GM19468 (cell line): ENCODE data around the gene CD207.
"Not testable (repeated sequence)": the region's sequence is repeated elsewhere in the genome, so short reads cannot be mapped to it uniquely, and the experiment has no call there.

Experiments used
- ATAC-seq: cut with Tn5 transposase; IDR thresholded peaks from one replicate; pipeline ENCODE4 v1.9.1; 2021; ENCODE audit warnings: mild to moderate bottlenecking, moderate library complexity, moderate number of reproducible peaks; ENCODE audit not compliant: unreplicated experiment; ENCODE audit errors: extremely low read depth

The CD207 gene

DNA sequence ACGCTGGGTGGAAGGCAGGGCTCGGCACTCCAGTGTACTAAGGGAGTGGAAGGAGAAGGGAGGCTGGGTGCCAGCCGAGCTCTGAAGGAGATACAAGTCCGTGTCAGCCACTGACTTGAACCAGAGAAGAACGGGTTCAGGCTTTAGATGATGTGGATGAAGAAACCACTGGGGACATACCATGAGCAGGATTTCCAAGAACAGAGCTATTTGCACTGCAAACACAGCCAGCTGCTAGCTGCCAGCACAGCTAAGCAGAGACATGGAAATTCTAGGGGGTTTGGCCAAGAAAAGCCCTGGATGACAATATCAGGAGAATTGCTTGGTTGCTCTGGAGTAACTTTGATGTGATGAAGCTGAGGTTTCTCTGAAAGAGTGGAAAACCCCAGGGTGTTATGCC, 5.2 kb downstream of the CD207 start:
- no peak for ATAC-seq

DNA sequence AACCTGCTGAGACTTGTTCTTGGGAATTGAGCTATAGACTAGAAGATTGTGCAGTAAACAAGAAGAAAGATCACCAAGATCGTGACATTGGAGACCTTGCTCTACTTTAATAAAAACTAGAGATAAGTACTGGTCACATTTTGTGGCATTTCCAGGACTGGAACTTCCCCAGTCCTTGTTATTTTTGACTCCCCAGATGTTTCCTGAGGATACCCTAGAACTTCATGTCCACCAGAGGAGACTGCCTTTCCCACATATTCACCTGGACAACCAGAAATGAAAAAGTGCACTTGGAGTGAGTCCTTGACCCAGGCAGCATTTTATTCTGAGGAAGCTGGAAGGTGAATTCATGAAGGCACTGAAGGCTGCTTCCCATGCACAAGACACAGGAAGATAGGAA, 5.7 kb downstream of the CD207 start:
- no peak for ATAC-seq

DNA sequence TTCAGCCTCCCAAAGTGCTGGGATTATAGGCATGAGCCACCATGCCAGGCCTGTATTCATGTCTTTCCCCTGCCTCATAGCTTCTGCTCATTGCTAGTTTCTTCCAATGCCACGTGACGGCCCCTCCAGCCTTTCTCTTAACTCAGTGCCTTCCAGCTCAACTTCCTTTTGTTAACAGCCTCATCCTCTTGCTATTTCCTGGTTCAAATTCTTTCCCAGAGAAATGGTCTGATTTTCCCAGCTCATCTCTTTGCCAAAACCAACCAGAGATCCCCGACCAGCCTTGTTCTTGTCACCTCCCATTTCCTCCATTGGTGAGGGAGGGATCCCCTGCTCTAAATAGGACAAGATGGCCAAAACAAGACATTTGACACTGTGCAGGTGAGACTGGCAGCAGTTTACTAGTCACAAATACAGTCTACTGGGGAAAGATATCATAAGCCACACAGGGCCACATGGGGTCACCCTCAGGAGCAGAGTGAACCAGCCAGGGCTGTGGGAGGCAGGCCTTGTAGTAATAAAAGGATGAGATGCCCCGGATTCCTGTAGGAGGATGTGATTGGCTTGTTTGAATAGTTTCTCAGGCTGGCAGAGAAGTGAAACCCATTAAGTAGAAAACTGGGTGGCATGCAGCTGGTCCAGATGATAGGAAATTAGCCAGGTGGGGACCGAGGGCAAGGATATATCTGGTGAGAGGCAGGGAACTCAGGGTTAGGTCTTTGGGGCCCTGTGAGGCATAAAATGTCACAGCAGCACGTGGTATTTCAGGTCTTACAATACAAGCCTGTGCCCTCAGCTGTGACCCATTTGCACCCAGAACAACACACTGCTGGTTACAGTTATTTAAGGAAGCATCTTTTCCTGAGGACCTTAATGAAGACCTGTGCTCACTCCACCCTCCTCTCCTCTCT, 6.4 kb downstream of the CD207 start:
- no peak for ATAC-seq

DNA sequence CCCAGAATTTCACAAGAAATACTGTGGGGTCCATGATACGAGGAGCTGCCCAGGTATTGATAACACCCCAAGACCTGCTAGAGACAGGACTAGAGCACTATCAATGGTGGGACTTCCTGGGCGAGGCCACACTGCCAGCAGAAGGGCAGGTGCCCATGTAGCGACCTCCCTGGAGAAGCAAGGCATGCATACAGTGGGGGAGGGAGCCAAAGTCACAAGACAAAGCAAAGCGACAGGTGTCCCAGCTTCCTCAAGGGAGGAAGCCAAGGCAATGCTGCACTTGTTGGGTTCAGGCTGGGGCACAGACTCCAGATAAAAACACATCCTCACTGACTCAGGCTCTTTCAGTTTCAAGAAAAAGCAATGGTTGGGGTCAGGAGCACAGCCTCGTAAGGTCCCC, 7.5 kb downstream of the CD207 start:
- no peak for ATAC-seq

DNA sequence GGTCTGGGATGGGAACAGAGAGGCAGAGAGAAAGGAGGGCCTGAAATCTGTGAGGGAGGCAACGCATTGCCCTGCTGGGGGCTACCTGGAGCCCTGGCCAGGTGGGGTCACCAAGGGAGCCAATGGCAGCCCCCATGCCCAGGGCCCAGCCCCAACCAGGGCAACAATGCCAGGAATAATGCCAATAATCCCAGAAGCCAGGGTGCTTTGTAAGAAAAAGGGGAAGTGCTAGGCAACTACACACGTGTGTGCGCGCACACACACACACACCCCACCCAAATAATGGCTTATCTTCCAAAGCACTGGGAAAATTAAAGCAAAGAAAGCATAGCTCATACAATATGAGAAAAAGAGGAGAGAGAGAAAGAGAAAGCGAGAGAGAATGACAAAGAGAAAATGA, 8.2 kb downstream of the CD207 start:
- no peak for ATAC-seq

DNA sequence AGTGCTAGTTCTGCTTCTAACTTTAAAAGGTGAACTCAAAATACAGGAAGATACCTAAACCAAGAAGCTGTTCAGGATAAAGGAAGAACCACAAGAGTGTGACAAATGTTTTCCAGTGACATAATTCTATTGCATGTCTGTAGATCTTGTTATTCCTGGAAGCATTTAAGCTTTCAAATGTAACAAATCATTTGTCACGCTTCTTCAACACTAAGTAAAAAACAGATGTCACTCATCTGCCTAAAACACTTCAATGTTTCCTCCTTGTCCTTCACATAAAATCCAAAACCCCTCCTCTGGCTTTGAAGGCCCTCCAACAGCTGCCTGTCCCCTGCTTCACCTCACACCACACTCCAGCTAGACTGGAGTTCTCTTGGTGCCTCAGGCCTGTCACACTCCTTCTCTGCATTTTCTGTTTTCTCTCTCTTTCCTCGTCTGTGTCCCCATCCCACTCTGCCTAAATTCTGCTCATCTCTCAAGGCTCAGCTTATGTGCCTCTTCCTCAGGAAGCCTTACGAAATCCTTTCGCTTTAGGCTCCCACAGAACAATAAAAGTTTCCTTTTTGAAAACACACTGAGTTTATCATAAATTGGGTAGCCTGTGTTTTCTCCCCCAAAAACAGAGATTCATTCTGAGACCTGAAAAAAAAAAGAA, 8.8 kb downstream of the CD207 start:
- ATAC-seq: no peak

DNA sequence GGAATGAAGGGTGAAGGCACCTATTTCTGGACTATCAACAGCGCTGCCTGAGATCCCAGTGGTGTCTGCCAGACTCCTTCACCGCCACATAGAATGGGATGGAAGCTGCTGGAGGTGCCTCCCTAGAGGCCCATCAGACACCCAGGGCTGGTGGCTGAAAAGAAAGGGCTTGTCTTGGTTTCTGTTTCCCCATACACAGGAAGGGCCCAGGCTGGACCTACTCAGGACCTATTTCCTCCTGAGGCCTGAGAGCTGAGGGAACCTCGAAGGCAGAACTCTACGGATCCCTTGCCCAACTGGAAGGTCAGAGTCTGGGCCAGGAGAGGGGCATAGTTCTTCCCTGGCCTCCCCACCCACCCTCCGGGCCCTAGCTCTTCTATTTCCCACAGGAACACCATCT, 12.4 kb downstream of the CD207 start:
- no peak for ATAC-seq

DNA sequence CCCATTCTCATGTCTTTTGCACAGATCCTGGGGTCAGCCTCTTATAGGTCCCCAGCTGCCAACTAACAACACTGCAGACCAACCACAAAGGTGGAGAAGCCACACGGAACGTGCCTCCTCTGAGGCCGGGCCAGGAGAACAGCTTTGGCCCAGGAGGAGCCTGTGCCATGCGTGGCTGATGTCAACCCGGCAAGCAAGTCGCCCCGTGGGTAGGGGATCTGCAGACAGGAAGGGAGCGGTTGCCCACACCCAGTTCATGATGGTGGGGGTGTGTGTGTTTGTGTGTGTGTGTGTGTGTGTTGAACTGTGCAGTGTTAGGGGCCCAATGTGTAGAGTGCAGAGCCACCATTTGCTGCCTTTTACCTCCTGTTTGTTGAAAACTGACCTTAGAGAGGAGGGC, 12.8 kb downstream of the CD207 start:
- ATAC-seq: no peak

DNA sequence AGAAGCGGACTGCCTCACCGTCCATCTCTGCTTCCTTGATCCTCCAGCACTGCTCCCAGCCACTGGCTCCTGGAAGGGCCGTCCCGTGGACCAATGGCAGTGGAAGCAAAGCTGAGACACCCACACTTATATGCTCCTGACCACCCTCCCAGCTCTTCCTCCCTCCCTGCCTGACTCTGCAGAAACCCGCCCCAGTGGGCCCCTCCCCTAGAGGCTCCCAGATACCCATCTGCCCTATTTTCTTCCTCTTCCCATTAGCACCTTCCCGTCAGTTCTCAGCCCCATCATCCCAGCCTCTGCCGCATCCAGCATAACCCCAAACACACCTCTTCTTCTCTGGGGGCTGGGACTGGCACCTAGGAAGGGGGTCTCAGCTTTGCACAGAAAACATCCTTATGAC, 15.1 kb downstream of the CD207 start, which contains the start of gene CLEC4F:
Gene CLEC4F (minus strand): TSS at position 101 of the 400 bp plus-strand sequence. CDS start 76 bp downstream, at position 25.
- ATAC-seq: no peak

DNA sequence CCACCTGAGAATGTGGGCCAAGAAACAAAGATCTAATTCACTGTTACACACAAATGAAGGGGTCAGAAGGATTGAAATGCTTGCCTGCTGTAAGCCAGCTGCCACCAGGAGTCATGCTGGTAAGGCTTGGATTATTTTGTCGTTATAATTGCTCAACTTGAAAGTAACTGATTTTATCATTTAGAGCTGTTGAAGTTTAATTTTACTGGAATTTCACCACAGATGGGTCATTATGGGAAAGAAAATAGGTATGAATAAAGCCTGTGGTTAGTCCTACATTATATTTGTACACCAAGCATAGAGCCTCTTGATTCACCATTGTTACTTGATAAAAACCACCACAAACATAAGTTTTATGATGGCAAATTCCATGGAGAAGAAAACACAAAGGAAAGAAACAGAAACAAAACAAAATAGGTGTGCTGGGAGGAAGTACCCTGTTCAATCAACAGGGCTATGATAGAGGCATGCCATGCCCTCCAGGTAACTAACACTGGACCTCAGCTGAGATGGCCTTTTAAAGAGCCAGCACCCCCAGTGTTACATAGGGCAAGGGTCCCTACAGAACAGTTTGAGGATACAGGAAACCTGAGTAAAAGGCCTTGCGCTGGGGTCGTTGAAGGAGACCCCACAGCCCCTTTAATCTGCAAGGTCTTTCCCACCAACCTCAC, 18.2 kb downstream of the CD207 start:
- ATAC-seq: no peak

DNA sequence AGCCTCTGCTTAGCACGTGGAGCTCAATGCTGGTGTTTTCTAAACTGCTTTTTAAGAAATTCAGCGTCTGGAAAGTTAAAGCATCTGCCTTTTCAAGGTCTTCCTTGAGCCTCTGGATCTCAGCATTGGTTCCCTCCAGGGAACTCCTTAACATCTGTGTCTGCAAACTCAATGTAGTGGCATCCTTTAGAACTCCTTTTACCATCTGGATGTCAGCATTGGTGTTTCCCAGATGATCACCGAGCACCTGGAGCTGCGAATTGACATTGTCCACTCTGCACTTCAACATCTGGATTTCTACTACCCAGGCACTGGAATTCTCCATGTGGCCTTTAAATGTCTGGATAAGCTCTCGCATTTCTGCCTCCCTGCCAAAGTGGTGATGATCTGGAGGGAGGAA, 18.9 kb downstream of the CD207 start:
- no peak for ATAC-seq

DNA sequence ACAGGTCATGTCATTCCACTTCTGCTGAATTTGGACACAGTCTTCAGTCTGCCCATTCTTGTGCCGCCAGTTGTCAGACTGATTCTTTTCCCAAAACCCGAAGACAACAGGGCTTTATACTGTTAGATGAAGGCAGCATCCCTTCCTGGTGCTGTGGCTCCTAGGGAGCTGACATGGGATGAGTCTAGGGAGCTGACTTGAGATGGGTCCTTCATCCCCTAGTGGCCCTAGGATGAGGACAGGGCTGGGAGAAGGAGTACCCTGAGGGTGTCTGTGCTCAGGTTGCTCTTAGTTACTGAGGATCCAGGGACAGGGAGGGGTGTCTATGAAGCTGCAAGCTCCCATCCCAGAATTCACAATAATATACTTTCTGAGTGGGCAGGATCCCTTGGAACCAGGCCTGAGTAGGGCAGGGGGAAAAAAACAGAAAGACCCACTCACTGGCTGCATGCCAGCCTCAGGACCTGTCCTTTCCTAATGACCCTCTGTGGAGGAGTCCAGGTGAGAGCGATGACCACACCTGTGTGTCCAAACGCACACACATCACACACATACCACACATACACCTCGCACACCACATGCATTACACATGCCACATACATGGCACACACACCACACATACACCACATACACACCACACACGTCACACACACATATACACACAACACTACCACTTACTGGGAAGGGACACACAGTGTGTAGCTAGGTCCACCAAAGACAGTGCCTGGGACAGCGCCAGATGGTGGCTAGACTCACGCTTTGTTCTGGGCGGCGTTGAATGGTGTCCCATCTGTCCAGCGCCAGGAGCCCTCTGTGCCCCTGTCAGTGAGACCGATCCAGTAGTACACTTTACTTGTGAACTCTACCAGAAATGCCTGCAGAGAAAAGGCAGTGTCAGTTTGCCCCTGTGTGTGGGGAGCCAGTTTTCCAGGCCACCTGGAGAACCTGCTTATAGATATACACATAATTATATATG, 26.3 kb downstream of the CD207 start:
- no peak for ATAC-seq

DNA sequence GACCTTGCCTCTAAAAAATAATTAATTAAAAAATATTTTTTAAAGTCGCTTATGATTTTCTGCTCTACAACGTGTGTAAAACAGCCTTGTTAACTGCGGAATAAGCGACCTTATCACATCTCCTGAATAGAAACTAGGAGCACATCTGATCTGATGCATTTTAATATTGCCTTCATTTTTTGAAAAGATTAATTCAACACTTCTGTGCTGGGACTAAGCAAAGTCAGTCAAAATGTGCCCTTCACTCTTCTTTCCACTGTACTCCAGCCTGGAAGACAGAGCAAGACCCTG, 27.8 kb downstream of the CD207 start:
- ATAC-seq: no peak

DNA sequence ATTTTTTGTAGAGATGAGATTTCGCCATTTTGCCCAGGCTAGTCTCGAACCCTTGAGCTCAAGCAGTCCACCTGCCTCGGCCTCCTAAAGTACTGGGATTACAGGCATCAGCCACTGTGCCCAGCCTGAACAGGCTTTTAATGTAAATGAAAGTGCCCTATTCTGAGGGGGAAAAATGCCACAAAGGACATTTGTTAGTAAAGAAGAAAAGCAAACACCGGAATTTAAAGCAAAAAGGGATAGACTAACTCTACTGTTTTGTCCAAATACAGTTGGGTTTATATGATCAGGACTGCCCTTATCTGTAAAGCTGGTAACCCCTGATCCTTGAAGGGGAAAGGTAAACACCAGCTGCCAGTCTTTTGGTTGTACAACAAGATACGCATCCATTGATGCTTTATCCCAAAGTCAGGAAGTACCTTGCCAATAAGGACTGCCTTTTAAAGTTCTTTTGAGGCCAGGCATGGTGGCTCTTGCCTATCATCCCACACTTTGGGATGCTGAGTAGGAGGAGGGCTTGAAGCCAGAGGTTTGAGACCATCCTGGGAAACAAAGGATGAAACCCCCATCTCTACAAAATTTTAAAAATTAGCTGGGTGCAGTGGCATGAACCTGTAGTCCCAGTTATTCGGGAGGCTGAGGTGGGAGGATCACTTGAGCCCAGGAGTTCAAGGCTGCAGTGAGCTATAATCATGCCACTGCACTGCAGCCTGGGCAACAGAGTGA, 28.4 kb downstream of the CD207 start:
- ATAC-seq: no peak

DNA sequence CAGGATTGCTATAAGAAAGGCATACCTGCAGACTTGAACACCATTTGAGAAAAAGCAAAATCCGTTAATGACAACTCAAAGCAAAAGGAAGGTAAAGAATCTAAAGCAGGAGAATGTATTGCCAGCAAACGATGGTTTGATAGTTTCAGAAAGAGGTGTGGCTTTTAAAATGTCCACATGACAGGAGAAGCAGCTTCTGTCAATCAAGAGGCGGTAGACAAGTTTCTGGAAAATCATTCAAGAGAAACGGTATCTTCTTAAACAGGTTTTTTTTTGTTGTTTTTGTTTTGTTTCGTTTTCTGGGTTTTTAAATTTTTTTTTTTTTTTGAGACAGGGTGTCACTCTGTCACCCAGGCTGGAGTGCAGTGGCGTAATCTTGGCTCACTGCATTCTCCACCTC, 29.0 kb downstream of the CD207 start:
- ATAC-seq: no peak

DNA sequence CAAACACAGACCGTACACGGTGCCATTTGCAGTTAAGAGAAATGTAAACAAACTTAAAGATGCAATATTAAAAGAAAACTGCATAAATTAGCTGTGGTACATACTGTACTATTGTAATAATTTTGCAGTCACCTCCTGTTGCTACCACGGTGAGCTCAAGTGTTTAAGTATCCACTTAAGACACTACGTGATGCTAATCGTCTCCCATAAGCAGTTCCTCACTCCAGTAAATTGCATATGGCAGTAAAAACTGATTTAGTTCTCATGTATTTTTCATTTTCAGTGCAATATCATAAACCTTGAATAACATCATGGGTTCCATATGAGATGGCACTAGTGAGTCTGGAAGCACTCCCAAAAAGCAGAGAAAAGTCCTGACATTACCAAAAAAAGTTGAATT, 29.6 kb downstream of the CD207 start:
- no peak for ATAC-seq

DNA sequence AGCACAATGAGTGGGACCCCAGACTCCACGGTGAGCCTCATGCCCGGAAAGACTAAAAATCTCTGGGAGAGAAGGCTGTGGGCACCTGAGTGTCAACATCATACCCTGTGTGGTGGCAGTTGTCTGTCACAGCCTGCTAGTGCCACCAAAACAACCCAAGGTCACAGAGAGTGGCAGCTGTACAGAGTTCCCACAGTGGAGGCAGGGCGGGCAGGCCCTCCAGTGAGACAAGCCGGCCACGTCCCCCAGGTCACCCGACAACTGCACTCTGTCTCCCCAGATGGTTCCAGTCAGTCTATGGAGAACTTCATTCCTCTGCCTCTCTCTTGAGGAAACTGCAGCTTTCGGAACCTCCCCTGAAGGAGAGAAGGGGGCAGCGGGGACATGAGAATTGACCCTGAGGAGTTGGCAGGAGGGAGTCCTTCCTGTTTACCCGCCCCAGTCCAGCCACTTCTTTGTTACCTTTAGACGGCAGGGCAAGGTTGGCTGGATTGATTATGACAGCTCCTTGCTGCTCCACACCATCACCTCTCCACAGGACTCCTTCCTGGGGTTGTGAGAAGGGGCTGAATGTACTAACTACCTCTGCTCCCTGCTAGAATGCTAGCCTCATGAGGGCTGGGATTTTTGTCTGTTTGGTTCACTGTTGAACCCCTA, 33.9 kb downstream of the CD207 start:
- no peak for ATAC-seq

DNA sequence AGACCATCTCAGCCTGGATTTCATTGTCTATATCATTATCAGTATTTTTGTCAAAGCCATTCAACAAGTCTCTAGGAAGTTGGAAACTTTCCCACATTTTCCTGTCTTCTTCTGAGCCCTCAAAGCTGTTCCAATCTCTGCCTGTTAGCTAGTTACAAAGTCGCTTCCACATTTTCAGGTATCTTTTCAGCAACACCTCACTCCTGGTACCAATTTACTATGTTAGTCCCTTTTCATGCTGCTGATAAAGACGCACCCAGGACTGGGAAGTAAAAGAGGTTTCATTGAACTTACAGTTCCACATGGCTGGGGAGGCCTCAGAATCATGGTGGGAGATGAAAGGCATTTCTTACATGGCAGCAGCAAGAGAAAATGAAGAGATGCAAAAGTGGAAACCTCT, 35.9 kb downstream of the CD207 start:
- no peak for ATAC-seq

DNA sequence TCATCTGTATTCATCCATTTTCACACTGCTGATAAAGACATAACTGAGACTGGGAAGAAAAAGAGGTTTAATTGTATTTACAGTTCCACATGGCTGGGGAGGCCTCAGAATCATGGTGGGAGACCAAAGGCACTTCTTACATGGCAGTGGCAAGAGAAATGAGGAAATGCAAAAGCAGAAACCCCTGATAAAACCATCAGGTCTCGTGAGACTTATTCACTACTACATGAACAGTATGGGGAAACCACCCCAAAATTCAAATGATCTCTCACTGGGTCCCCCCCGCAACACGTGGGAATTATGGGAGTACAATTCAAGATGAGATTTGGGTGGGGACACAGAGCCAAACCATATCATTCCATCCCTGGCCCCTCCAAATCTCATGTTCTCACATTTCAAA, 37.6 kb downstream of the CD207 start:
- not testable (repeated sequence) for ATAC-seq
